GM12878 (cell line): ENCODE measurements around the gene NEK3. TPM values are rescaled to one million over a fixed set of nuclear protein-coding genes. Genes with fewer than 3 reads are reported as not detected.
A peak's percentile ranks its signal among the peaks of the same experiment; 100 is the strongest.

Experiments used
- CHD2 ChIP-seq: IDR thresholded peaks from 2 replicates; pipeline ENCODE4 v1.6.1; 2011; ENCODE audit warnings: low read depth, low read length, improper control_type of control experiment, borderline replicate concordance
- E2F4 ChIP-seq: IDR thresholded peaks from 2 replicates; pipeline ENCODE4 v1.6.1; 2012; ENCODE audit warnings: low read depth, low read length, improper control_type of control experiment
- EP300 ChIP-seq, 2 experiments: fragments of 150-350 bp in 1 of 2; IDR thresholded peaks; 2 replicates each; pipeline ENCODE4 v1.6.1; 2011 to 2012; ENCODE audit warnings: low read depth in 2 of 2, low read length in 2 of 2, borderline replicate concordance in 1 of 2, improper control_type of control experiment in 1 of 2, inconsistent platforms in 1 of 2; ENCODE audit not compliant: control insufficient read depth in 1 of 2
- ESRRA ChIP-seq: IDR thresholded peaks from 2 replicates; pipeline ENCODE4 v1.6.1; 2012; ENCODE audit warnings: mild to moderate bottlenecking, low read length, improper control_type of control experiment
- LARP7 ChIP-seq: fragments of 450-650 bp; IDR thresholded peaks from 2 replicates; pipeline ENCODE4 v1.6.1; 2017; ENCODE audit warnings: mild to moderate bottlenecking
- NBN ChIP-seq: fragments of 450-650 bp; IDR thresholded peaks from 2 replicates; pipeline ENCODE4 v1.6.1; 2016
- POLR2AphosphoS5 ChIP-seq: IDR thresholded peaks from 2 replicates; pipeline ENCODE4 v1.6.1; 2011; ENCODE audit warnings: mild to moderate bottlenecking, low read length, inconsistent platforms
- RAD21 ChIP-seq: IDR thresholded peaks from 2 replicates; pipeline ENCODE4 v1.6.1; 2011; ENCODE audit warnings: mild to moderate bottlenecking, low read depth, low read length, moderate library complexity; ENCODE audit not compliant: insufficient read depth
- RBBP5 ChIP-seq: fragments of 200-600 bp; sonication (generic); conservative IDR thresholded peaks from 2 replicates; pipeline ENCODE4 v1.6.1; 2016
- RELA ChIP-seq: fragments of 450-650 bp; IDR thresholded peaks from 2 replicates; pipeline ENCODE4 v1.8.0; 2014; ENCODE audit warnings: borderline replicate concordance; ENCODE audit not compliant: partially characterized antibody
- REST ChIP-seq: IDR thresholded peaks from 2 replicates; pipeline ENCODE4 v1.6.1; 2012; ENCODE audit warnings: mild to moderate bottlenecking, low read depth, low read length
- SMC3 ChIP-seq: IDR thresholded peaks from 2 replicates; pipeline ENCODE4 v1.6.1; 2011; ENCODE audit warnings: low read length, improper control_type of control experiment, borderline replicate concordance
- SREBF2 ChIP-seq: IDR thresholded peaks from 2 replicates; pipeline ENCODE4 v1.6.1; 2012; ENCODE audit warnings: mild to moderate bottlenecking, low read length
- SRF ChIP-seq, 2 experiments: IDR thresholded peaks; 2 replicates each; pipeline ENCODE4 v1.6.1; 2011; ENCODE audit warnings: low read depth in 2 of 2, low read length in 2 of 2, mild to moderate bottlenecking in 1 of 2, moderate library complexity in 1 of 2
- ZBED1 ChIP-seq: IDR thresholded peaks from 2 replicates; pipeline ENCODE4 v1.6.1; 2016; ENCODE audit warnings: borderline replicate concordance
- ZBTB4 ChIP-seq: fragments of 450-650 bp; formaldehyde crosslinking; IDR thresholded peaks from 2 replicates; pipeline ENCODE4 v1.4.0; 2022; ENCODE audit warnings: mild to moderate bottlenecking, moderate library complexity
- ZBTB40 ChIP-seq: fragments of 450-650 bp; IDR thresholded peaks from 2 replicates; pipeline ENCODE4 v1.6.1; 2016; ENCODE audit warnings: mild to moderate bottlenecking, moderate library complexity, borderline replicate concordance
- polyA plus RNA-seq, 11 experiments: library from polyadenylated mRNA; depleted of rRNA in 4 of 11; unstranded in 6 of 11; stranded (reverse) in 5 of 11; fragments of >200 nt; fragmentation: Nextera tagmentation in 4 of 11; fragmentation: Illumina TruSeq in 1 of 11; extraction: Ambion mirVana in 4 of 11; extraction: Trizol in 1 of 11; gene quantifications; 1 replicate in 1 of 11; 2 replicates in 10 of 11; pipeline versions ENCODE4 v1.2.1 to v1.2.3, GENCODE V29; 2011 to 2016; ENCODE audit warnings: inconsistent platforms in 2 of 11, missing spikeins in 2 of 11, low read depth in 1 of 11
- total RNA-seq, 4 experiments: library from RNA; depleted of rRNA in 3 of 4; stranded (reverse); fragments of >200 nt in 3 of 4; fragmentation: Illumina TruSeq in 1 of 4; extraction: Trizol in 1 of 4; gene quantifications; 2 replicates each; pipeline versions ENCODE4 v1.2.1 to v1.2.3, GENCODE V29; 2013 to 2021

The NEK3 gene
- total and polyA plus RNA-seq, 10 of the 15 experiments (the other 5 are each of a cell fraction or from before 2014, with no cell fraction given), result 2.9 to 9.3 (median 5.9) TPM

GRCh38 chr13:52194184-52194868, 34.9 kb upstream of the NEK3 start (continued):
- TF ChIP-seq REST, result 0 out of 2 replicates have a peak, but pooled peaks have one; percentile 25
- peak; percentile 89 for TF ChIP-seq POLR2AphosphoS5
- TF ChIP-seq RBBP5, result no peak
- 0 out of 2 replicates have a peak, but pooled peaks have one; percentile 84 for TF ChIP-seq NBN
- no peak for TF ChIP-seq E2F4
- TF ChIP-seq LARP7, result peak; percentile 83; the same call in 1 of the 2 replicates
- TF ChIP-seq ESRRA, result 0 out of 2 replicates have a peak, but pooled peaks have one; percentile 40
- TF ChIP-seq RELA, result peak; percentile 84
- peak; percentile 99 for TF ChIP-seq ZBTB40
- no peak for TF ChIP-seq EP300 (IDR thresholded peaks at IDR 0.05; ENCODE audit: borderline replicate concordance in 1 of 2, control insufficient read depth in 1 of 2, low read depth in 2 of 2, low read length in 2 of 2)
- no peak for TF ChIP-seq RAD21
- TF ChIP-seq ZBED1, result peak; percentile 58; the same call in 1 of the 2 replicates
- TF ChIP-seq ZBTB4 (CRISPR knock-in tag), result no peak
- peak; percentile 51 to 91; a peak in 3 of 4 replicates for TF ChIP-seq SRF (IDR thresholded peaks at IDR 0.05; ENCODE audit: low read depth in 2 of 2, low read length in 2 of 2)
- peak; percentile 62; the same call in 1 of the 2 replicates for TF ChIP-seq CHD2
- TF ChIP-seq SREBF2, result peak; percentile 65; the same call in 1 of the 2 replicates
- TF ChIP-seq SMC3, result no peak
